A549 treated with DMSO at 1 μM for 4 hours (cell line): ENCODE measurements around the gene ELMOD3. TPM values are rescaled to one million over a fixed set of nuclear protein-coding genes. Genes with fewer than 3 reads are reported as not detected.

Experiments
- total RNA-seq: library from RNA; stranded (reverse); fragments of 200-300 nt; extraction: Qiagen RNA extraction; gene quantifications from 5 replicates; pipeline ENCODE4 v1.2.3, GENCODE V29; 2022; ENCODE audit warnings: low read depth

ELMOD3 gene
- total RNA-seq = 7.1 to 13.7 TPM (median 12.6 TPM) in 5 replicates

GRCh38 chr2:85354286-85355072 lies at the start of gene ELMOD3, which contains the start of gene RETSAT:
Gene ELMOD3 (plus strand): TSS chr2:85354769. CDS start chr2:85357199, 2,430 bp downstream.
Gene RETSAT (minus strand): TSS chr2:85354528. CDS start chr2:85354507, 21 bp downstream.

GRCh38 chr2:85327822-85328617 lies 26.5 kb upstream of the ELMOD3 start, which contains the start of gene TGOLN2:
Gene TGOLN2 (minus strand): TSS chr2:85327989. CDS start chr2:85327962, 27 bp downstream.

GRCh38 chr2:85409845-85410583 lies 55.4 kb downstream of the ELMOD3 start, which contains the start of gene CAPG:
Gene CAPG (minus strand): TSS chr2:85410366. CDS start chr2:85402145, 8,221 bp downstream.

GRCh38 chr2:85418132-85419008 lies 63.8 kb downstream of the ELMOD3 start, which contains the start of gene SH2D6:
Gene SH2D6 (plus strand): TSS chr2:85418714. CDS start chr2:85429466, 10,752 bp downstream.

Other genes starting within 250 kb of the ELMOD3 start
- 6.4 to 9.3 TPM (median 7.3 TPM) in 5 replicates for gene TCF7L1, start 221.4 kb upstream of the ELMOD3 start, total RNA-seq
- gene TGOLN2, start 26.8 kb upstream of the ELMOD3 start, total RNA-seq = 96.3 to 120 TPM (median 114 TPM) in 5 replicates
- 46.7 to 49.9 TPM (median 47.5 TPM) in 5 replicates for gene RETSAT, start 241 bp upstream of the ELMOD3 start, total RNA-seq
- 87.2 to 106 TPM (median 91.7 TPM) in 5 replicates for gene CAPG, start 55.6 kb downstream of the ELMOD3 start, total RNA-seq
- 0.60 to 1.2 TPM (median 0.83 TPM) in 5 replicates for gene SH2D6, start 63.9 kb downstream of the ELMOD3 start, total RNA-seq
- gene MAT2A, start 184.4 kb downstream of the ELMOD3 start, total RNA-seq = 446 to 524 TPM (median 495 TPM) in 5 replicates
- 39.4 to 45.2 TPM (median 45.0 TPM) in 5 replicates for gene GGCX, start 206.7 kb downstream of the ELMOD3 start, total RNA-seq
- 12.9 to 20.2 TPM (median 16.3 TPM) in 5 replicates for gene VAMP8, start 222.8 kb downstream of the ELMOD3 start, total RNA-seq
- gene VAMP5, start 229.7 kb downstream of the ELMOD3 start, total RNA-seq = 0.15 TPM in 1 of 5 replicates, not detected in the others
- gene RNF181, start 241.0 kb downstream of the ELMOD3 start, total RNA-seq = 182 to 196 TPM (median 191 TPM) in 5 replicates
- 9.3 to 13.0 TPM (median 12.3 TPM) in 5 replicates for gene TMEM150A, start 247.9 kb downstream of the ELMOD3 start, total RNA-seq